Measurements from ENCODE around the gene UBE2E3.

Gene UBE2E3

DNA sequence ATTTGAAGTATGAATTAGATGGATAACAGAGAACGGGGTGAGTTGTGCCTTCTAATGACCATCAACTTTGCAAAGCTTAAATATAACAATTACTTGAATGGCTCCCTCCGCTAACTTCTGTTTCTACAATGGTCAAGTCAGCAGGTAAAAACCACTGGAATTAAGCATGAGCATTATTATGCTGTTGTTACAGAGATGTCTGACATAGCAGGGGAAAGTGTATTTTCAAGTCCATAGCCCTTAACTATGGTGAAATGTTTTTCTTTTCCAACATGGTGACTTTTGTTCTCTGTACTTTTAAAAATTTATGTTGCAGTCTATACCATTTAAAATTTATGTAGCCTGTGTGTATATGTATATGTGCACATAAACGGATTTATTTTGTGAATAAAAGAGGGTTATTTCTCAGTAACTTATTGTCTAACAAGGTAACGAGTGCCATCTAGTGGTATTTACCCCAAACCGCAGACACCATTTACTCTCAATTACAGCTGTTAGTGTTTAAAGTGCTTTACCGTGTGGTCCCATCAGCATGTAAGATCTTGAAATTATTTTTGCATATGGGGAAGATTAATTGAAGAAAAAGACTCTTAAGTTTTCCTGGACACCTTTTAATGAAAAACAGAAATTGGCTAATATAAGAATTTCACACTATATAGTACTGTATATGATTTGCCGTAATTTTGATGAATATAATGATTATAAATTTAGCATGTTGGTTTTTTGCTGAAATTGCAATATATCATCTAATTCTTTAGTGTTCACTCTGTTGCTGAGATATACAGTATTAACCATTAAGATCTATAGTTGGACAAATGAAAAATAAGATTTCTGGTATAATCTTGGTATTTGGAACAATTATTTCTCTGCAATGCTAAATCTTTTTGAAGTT is 78.2 kb downstream of the UBE2E3 start:
- no peak overlapping the region for H3K27ac ChIP-seq
- peak; percentile 41 for DNase-seq
- no peak overlapping the region for H3K4me3 ChIP-seq (ENCODE audit: low read depth, low read length)
- H3K27me3 ChIP-seq (ENCODE audit: insufficient read depth, low read depth, severe bottlenecking): no peaks in the 10 kb centered on the region
- TF ChIP-seq, protein P1, sequence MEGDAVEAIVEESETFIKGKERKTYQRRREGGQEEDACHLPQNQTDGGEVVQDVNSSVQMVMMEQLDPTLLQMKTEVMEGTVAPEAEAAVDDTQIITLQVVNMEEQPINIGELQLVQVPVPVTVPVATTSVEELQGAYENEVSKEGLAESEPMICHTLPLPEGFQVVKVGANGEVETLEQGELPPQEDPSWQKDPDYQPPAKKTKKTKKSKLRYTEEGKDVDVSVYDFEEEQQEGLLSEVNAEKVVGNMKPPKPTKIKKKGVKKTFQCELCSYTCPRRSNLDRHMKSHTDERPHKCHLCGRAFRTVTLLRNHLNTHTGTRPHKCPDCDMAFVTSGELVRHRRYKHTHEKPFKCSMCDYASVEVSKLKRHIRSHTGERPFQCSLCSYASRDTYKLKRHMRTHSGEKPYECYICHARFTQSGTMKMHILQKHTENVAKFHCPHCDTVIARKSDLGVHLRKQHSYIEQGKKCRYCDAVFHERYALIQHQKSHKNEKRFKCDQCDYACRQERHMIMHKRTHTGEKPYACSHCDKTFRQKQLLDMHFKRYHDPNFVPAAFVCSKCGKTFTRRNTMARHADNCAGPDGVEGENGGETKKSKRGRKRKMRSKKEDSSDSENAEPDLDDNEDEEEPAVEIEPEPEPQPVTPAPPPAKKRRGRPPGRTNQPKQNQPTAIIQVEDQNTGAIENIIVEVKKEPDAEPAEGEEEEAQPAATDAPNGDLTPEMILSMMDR (IDR thresholded peaks at IDR 0.05; ENCODE audit: low read depth, low read length): peak; percentile 51
- no peaks in the 10 kb centered on the region for H3K9me3 ChIP-seq (ENCODE audit: severe bottlenecking)
- no peaks in the 10 kb centered on the region for H3K36me3 ChIP-seq

DNA sequence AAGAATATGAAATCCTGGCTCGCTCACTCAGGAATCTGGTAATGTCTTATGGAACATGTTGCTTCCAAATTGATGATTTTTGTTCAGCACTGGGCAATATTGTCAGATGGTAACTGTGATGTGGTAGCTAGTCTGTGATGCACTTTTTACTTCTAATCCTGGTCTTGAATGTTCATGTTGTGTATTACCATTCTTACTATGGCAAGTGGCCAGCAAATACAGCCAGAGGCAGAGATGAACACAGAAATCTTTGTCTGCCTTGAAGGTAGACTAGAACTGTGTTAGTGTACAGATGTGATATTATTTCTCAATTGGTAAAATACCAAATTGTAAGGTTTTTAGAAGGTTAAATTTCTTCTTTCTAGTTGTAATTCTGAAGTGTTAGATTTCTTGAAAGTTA is 83.3 kb downstream of the UBE2E3 start:
- Histone ChIP-seq H3K27ac (no peak overlapping the region), H3K27me3 (ENCODE audit: insufficient read depth, low read depth, severe bottlenecking) (no peaks in the 10 kb centered on the region), H3K4me3 (ENCODE audit: low read depth, low read length) (no peak overlapping the region), H3K36me3 (no peaks in the 10 kb centered on the region), H3K9me3 (ENCODE audit: severe bottlenecking) (no peaks in the 10 kb centered on the region)
- DNase-seq: no peak
- TF ChIP-seq, protein P1 (IDR thresholded peaks at IDR 0.05; ENCODE audit: low read depth, low read length): no peak

DNA sequence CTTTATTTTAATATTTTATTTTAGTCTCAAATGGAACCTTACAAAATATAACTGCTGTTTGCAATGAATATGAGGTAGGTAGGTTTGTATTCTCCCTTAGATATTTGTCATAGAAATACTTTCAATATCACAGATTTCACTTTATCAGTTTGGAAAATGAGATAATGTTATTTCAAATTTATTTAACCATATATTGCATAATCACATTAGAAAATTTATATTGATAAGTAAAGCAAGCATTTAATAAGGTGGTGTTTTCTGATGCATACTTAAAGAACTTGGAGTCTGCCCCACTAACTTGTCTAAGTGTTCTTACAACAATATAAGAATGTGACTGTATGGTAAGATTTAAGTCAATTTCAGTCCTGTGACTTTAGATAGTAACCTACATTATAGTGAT is 85.1 kb downstream of the UBE2E3 start:
- no peak for DNase-seq
- H3K27me3 ChIP-seq (ENCODE audit: insufficient read depth, low read depth, severe bottlenecking): no peaks in the 10 kb centered on the region
- no peak overlapping the region for H3K27ac ChIP-seq
- H3K4me3 ChIP-seq (ENCODE audit: low read depth, low read length): no peak overlapping the region
- H3K36me3 ChIP-seq: no peaks in the 10 kb centered on the region
- TF ChIP-seq, protein P1 (IDR thresholded peaks at IDR 0.05; ENCODE audit: low read depth, low read length): no peak
- no peaks in the 10 kb centered on the region for H3K9me3 ChIP-seq (ENCODE audit: severe bottlenecking)

DNA sequence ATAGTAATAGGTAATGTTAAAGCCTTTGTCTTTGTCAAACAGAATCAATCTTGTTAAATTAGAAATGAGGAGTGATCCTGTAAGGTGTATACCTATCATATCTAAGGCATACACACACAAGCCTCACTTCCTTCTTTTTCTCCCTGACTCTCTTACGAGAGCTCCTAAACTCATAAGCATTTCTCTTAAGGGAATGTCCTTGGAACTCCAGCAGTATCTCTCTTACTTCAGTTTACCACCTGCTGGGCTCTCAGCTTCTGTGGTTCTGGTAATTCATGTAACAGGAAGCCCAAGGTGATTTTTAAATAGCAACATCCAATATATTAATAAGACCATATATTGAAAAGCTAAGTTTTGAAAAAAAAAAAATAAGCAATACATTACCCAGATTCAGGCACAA is 85.9 kb downstream of the UBE2E3 start:
- DNase-seq: no peak
- TF ChIP-seq, protein P1 (IDR thresholded peaks at IDR 0.05; ENCODE audit: low read depth, low read length): no peak

DNA sequence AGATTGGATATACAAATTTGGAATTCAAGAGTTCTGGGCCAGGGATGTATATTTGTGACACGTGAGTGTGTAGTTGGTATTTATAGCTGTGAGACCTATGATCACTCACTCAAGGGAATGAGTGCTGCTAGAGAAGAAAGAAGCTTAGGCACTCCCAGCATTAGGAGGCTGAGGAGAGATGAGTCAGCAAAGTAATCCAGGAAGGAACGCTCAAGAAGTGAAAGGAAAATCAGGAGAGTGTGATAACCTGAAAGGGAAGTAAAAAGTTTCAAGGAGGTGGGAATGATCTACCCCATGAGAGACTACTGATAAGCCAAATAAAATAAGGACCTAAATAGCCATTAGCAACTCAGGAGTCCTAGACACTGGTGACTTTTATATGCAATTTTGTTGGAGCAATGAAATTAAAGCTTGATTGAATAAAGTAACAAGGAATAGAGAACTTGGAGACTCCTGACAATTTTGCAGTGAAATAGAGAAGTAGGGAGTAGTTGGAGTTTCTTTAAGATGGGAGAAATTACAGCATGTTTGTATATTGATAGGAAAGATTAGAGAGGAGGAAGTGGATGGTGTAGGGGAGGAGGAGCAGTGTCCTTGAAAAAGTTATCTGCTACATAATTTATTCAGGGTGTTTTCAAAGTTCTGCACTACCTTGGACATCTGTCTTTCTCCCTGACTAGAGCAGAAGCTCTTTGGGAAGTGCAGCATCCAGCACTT is 89.9 kb downstream of the UBE2E3 start:
- no peak overlapping the region for H3K27ac ChIP-seq
- DNase-seq: peak; percentile 15
- TF ChIP-seq, protein P1 (IDR thresholded peaks at IDR 0.05; ENCODE audit: low read depth, low read length): no peak

More for the DNA sequence above, 85.9 kb downstream of the UBE2E3 start:
- no peaks in the 10 kb centered on the region for H3K9me3 ChIP-seq (ENCODE audit: severe bottlenecking)
- no peaks in the 10 kb centered on the region for H3K36me3 ChIP-seq
- H3K4me3 ChIP-seq (ENCODE audit: low read depth, low read length): no peak overlapping the region
- H3K27ac ChIP-seq: no peak overlapping the region
- no peaks in the 10 kb centered on the region for H3K27me3 ChIP-seq (ENCODE audit: insufficient read depth, low read depth, severe bottlenecking)

More for the DNA sequence above, 89.9 kb downstream of the UBE2E3 start:
- H3K9me3 ChIP-seq (ENCODE audit: severe bottlenecking): no peaks in the 10 kb centered on the region
- H3K36me3 ChIP-seq: no peaks in the 10 kb centered on the region
- H3K27me3 ChIP-seq (ENCODE audit: insufficient read depth, low read depth, severe bottlenecking): no peaks in the 10 kb centered on the region
- H3K4me3 ChIP-seq (ENCODE audit: low read depth, low read length): no peak overlapping the region

Measured in WERI-Rb-1 (cell line).